SIG-M5 (cell line): ENCODE results near the gene F12.
"Not testable (repeated sequence)": the region's sequence is repeated elsewhere in the genome, so short reads cannot be mapped to it uniquely, and the experiment has no call there.

Experiments used
- DNase-seq: peaks from one replicate; lab custom pipeline; 2025; lab: John Stamatoyannopoulos, UW

The F12 gene

GRCh38 chr5:177368869-177369644, 40.3 kb downstream of the F12 start:
- no peak for DNase-seq

DNA sequence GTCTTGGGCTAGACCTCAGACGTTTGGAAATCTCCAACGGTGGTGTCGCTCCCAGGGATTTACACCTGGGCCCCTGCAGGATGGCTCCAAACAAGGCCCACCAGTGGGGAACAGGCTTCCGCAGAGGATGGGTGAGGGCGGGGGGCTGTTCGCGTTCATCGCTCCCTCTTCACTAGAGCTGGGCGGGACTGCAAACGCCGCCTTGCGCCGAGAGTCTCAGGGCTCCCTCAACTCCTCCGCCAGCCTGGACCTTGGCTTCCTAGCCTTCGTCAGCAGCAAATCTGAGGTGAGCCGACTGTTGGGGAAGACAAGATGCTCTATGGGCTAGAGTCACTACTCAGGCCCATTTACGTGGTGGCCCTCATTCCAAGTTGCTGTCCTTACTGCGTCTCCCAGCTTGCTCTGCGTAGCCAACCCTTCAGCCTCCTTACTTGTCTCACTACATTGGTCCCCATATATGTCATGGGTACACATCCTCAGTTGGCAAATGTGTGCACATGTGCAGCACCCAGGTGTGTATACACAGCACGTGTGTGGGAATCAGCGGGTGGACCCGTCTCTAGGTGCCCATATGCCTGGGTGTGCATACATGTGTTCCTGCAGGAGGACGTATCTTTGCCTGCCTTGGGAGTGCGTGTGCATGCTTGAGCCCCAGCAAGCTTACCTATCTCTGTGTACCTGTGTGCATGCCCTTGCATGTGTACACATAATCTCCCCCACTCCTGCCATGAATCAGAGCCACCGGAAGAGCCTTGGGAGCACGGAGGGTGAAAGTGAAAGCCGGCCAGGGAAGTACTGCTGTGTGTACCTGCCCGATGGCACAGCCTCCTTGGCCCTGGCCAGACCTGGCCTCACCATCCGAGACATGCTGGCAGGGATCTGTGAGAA, 41.1 kb downstream of the F12 start:
- no peak for DNase-seq

DNA sequence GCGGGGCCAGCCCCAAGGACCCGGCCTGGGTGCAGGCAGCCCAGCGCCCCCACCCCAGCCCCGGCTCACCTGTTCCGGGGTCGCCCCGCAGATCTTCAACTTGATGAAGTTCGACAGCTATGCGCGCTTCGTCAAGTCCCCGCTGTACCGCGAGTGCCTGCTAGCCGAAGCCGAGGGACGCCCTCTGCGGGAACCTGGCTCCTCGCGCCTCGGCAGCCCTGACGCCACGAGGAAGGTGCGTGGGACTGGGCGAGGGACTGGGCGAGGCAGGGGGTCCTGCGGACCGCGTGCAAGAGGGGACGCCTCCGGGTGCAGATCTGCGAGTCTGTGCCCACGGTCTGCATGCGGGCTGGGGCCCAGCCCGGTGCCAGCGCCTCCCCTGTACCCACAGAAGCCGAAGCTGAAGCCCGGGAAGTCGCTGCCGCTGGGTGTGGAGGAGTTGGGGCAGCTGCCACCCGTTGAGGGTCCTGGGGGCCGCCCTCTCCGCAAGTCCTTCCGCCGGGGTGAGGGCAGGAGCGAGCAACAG, 42.0 kb downstream of the F12 start:
- no peak for DNase-seq

DNA sequence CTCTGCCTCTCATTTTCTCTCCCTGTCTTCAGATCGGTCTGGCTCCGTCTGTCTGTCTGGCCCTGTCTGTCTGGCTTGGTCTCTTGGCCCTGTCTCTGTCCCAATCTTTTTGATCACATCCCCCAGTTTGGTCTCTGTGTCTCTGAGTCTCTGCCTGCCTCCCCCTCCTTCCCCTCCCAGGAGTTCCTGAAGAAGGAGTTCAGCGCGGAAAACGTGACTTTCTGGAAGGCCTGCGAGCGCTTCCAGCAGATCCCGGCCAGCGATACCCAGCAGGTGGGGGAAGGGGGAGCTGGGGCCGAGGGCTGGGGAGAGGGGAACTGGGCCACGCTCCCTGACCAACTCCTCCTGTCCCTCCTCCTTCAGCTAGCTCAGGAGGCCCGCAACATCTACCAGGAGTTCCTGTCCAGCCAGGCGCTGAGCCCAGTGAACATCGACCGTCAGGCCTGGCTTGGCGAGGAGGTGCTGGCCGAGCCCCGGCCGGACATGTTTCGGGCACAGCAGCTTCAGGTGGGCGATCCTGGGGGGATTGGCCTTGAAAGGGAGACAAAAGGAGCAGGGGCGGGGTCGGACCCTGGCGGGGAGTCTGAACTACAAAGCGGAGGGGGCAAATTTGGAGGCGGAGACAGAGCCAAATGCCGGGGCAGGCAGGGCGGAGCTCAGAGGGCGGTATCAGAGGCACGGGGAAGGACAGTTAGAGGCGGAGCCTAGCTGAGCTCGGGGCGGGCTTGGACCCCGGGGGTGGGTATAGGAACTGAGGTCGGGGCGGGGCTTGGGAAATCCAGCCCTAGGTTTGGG, 42.6 kb downstream of the F12 start:
- no peak for DNase-seq

GRCh38 chr5:177365845-177366527, 43.4 kb downstream of the F12 start:
- no peak for DNase-seq

- no peak for DNase-seq
These were observed 45.0 kb downstream of the F12 start for GRCh38 chr5:177364159-177364962.

DNA sequence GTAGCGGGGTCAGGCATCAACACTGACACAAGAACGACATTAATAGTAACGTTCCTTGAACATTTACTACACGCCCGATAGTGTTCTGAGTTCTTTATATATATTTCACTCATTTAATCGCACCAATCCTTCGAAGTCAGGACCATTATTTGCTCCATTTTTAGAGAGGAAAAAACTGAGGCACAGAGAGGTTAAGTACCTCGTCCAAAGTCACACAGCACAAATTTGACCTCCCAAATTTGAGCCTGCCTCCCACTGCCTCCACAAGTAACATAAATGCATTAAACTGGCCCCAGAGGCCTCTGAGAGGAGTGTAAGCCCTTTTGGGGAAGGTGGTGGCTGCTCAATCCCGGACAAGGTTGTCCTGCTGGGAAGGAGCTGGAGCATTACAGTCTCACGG, 45.8 kb downstream of the F12 start:
- DNase-seq: no peak

DNA sequence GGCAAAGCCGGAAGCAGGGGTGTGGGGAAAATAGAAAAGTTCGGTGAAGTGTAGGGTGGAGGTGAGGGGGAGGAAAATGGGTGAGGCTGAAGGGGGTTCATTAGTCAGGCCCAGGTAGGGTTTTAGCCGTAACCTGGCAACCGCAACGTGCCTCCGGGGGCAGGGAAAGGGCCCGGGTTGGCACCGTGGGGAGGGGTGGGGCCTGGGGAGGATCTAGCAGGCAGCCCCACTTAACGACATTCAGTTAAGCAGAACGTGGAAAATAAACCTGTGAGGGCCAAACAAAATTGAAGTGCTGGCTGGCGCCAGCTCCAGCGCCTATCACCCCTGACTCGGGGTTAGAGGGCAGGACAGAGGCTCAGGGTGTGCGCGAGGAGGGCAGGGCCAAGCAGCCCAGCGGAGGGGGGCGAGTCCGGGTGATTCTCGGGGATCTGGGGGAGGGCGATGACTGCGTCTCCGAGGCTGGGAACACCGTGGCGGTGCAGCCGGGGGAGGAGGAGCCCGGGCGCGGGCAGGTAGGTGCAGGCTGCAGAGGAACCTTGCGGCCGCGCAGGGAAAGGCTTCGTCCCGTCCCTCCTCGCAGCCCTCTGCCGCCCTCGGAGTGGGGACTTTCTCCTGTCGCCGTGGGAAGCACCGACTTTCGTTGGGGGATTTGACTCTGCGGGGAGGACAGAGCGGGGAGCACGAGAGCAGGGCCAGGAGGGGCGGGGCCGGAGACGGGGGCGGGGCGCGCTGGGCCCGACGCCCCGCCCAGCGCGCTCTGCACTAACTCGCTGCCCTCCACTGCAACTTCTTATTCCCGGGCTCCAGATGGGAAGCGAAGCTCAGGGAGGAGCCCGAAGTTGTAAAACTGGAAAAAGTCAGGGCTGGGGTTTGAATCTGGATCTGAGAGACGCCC, 46.5 kb downstream of the F12 start:
- no peak for DNase-seq

DNA sequence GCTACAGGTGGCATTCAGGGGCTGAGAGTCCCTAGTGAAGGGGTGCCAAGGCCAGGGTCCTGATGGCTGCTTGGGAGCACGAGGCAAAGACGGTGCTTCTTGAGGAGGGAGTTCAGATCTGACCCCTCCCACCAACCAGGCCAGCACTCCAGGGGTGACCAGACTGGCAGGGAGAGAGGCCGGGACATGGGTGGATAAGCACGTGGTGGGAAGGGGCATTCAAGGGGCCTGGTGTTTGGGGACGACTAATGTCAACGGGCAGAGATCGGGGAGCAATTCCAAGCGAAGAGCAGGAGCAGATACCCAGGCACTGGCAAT, 47.1 kb downstream of the F12 start:
- DNase-seq: no peak

- no peak for DNase-seq
These were observed 47.7 kb downstream of the F12 start for GRCh38 chr5:177361418-177362291.

DNA sequence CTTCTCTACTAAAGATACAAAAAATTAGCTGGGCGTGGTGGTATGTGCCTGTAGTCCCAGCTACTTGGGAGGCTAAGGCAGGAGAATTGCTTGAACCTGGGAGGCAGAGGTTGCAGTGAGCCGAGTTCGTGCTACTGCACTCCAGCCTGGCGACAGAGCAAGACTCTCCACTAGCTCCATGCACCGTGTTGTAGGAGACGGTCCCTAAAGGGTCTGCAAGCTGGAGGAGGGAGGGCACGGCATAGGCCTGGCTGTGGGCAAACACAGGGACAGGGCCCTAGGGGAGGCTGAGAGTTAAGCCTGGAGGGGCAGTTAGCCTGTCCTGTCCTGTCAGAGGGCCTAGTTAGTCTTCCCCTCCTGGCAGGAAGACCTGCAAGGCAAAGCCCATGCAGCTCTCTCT, 48.6 kb downstream of the F12 start:
- DNase-seq: not testable (repeated sequence)

DNA sequence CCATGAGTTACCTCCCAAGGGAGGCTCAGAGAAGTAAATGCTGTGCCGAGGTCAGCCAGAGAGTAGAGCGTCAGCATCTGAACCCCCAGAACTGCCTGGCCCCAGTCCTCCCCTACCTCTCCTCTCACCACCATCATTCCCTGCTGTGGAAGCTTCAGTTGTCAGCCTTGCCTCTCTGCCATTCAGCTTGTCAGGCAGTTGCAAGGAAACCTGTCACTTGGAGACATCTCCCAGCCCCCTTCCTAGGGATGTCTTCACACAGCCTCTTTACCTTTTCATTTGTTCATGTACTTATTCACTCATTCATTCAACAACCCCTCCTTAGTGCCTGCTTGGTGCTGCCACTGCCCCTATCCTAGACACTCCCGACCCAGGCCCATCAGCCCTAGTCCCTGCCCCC, 49.5 kb downstream of the F12 start:
- no peak for DNase-seq

DNA sequence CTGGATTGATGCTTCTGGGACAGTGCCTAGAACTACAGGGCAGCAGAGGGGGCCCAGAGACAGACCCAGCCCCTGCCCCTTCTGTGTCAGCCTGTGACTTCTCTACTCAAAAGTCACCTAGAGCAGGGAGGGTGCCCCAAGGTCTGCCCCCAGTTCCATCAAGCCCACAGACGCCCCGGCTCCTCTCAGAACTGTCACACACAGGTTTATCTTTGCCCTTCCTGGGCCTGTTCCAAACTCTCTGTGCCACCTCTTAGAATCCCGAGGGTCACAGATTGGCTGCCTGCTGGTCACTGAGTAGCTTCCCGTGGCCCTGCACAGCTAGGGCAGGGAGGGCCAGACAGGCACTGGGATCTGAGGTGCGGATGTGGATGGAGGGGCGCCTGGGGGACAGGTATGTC, 49.9 kb downstream of the F12 start:
- DNase-seq: no peak

DNA sequence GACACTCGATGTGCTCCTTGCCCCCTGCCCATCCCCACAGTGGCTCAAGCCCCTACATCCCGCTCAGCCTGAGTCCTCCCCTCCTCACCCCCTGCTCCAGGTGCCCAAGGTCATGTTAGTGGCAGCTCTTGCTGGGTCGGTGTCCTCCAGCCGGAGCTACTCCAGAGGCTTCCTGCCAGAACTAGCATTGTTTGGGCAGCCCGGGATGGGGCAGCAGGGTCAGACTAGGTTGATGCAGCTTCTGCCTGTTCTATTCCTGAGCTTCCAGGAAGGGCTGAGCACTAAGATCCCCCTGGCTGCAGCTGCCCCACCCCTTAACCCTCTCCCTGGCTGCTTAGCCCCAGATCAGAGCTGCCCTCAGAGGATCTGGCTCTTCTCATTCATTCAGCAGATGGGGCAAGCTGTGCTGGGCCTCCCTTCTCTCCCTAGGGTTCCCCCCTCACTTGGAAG, 51.0 kb downstream of the F12 start:
- no peak for DNase-seq

DNA sequence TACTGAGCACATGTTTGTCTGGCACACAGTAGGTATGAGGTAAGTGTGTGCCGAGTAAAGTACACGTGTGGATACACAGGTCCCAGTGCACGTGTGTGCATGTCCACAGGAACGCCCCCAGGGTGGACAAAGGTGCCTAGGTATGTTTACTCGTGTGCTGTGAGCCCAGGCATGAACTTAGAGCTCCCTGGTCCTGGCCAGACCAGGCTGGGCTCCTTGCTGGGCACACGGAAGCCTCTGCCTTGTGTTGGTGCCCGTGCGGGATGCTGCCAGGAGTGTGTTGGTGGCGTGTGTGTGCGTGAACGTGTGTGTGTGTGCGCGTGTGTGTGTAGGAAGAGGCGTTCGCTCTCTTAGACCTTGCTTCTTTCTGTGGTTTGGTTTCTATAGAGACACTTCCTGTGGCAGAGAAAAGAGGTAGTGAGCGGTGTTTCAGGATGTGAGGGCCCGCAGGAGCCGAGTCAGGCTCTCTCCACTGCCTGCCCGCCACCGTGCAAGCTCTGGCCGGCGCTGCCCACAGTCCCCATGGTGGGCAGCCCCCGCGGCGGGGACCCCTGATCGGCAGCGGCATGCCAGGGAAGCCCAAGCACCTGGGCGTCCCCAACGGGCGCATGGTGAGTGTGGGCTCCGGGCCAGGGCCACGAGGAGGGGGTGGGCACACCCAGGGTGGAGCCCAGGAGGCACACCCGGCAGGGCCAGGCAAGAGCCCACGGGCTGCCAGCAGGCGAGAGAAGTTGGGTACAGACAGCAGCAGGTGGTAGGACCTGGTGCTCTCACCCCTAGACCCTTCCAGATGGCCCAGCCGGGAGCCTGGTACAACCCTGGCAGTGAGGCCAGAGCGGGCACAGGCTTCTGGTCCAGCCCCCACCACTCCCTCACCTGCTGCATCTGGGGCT, 51.7 kb downstream of the F12 start, which contains the start of gene RGS14:
Gene RGS14 (plus strand): TSS at position 466 of the 893 bp plus-strand sequence. CDS start 101 bp downstream, at position 567.
- peak; percentile 88 for DNase-seq

DNA sequence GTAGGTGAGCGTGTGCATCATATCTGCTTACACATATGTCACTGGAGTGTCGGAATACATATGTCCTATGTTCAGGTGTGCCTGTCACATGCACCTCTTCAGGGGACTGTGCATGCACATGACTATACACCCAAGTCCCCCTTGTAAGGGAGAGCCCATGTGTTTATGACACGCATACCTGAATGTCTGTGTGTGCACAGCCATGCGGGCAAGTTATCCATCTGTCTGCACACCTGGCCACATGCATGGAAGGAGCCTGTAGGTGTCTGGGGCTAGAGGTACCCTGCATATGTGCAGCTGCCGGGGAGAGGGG, 52.3 kb downstream of the F12 start:
- DNase-seq: no peak

GRCh38 chr5:177356746-177357145, 52.6 kb downstream of the F12 start:
- no peak for DNase-seq

- no peak for DNase-seq
These were observed 53.5 kb downstream of the F12 start for GRCh38 chr5:177355868-177356168.
